Activated CD8-positive, alpha-beta memory T cell treated with anti-CD3 and anti-CD28 coated beads for 24 hours (primary cell): ENCODE data around the gene UPF1.

Source experiments
- DNase-seq: peaks from one replicate; pipeline ENCODE4 v3.0.0-alpha.2; 2020

The UPF1 gene

GRCh38 chr19:18878058-18878797, 46.5 kb downstream of the UPF1 start:
- no peak for DNase-seq

GRCh38 chr19:18878858-18879578, 47.3 kb downstream of the UPF1 start:
- no peak for DNase-seq

GRCh38 chr19:18879579-18880373, 48.0 kb downstream of the UPF1 start:
- no peak for DNase-seq

- DNase-seq: no peak
These were observed 49.7 kb downstream of the UPF1 start for GRCh38 chr19:18881491-18881890.

- DNase-seq: no peak
These were observed 52.0 kb downstream of the UPF1 start for GRCh38 chr19:18883526-18884304.

- DNase-seq: no peak
These were observed 55.2 kb downstream of the UPF1 start for GRCh38 chr19:18886972-18887371.

GRCh38 chr19:18889949-18890745, 58.4 kb downstream of the UPF1 start:
- DNase-seq: no peak

- DNase-seq: no peak
These were observed 62.0 kb downstream of the UPF1 start for GRCh38 chr19:18893587-18894253.

- no peak for DNase-seq
These were observed 62.7 kb downstream of the UPF1 start for GRCh38 chr19:18894254-18895037.

GRCh38 chr19:18895038-18895823, 63.5 kb downstream of the UPF1 start:
- no peak for DNase-seq

DNA sequence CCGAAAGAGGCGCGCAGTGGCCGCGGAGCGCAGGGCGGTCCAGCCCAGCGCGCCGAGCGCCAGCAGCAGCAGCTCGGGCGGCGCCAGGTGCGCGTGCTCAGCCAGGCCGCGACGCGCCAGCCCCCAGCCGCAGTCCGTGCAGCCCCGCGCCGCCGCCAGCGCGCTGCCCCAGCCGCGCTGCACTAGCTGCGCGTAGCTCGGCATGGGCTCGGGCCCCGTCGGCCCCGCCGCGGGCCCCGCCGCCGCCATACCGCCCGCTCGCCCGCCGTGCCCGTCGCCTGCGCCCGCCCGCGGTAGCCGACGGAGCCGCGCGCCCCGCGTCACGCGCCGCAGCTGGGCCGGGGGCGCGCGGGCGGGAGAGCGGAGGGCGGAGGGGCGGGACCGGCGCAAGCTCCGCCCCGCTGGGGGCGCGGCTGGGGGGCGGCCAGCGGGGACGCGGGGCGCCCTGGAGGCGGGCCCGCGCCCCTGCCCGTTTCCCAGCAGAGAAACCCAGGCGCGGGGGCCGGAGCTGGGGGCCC, 64.1 kb downstream of the UPF1 start, which contains the start of gene CERS1:
CERS1 (minus strand) TSS at position 335 of the 518 bp plus-strand sequence; CDS start at position 249, 86 bp downstream.
- DNase-seq: no peak

DNA sequence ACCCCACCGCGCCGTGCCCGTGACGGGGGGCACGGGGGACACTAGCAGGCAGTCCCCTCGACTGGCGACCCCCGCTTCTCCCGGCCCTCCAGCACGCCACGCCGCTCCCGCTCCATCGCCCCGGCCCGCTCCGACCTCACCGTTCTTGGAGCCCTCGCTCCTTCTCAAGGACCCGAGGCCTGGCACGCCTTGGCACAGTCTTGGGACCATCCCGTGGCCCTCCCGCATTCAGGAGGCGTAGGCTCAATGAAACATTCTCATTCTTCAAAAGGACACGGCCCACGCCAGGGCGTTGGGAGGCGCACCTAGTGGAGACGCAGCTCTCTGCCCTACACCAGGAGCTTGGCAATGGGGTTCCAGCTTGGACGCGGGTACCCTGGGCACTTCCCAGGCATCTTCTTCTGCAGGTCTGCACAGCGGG, 64.7 kb downstream of the UPF1 start:
- DNase-seq: no peak

DNA sequence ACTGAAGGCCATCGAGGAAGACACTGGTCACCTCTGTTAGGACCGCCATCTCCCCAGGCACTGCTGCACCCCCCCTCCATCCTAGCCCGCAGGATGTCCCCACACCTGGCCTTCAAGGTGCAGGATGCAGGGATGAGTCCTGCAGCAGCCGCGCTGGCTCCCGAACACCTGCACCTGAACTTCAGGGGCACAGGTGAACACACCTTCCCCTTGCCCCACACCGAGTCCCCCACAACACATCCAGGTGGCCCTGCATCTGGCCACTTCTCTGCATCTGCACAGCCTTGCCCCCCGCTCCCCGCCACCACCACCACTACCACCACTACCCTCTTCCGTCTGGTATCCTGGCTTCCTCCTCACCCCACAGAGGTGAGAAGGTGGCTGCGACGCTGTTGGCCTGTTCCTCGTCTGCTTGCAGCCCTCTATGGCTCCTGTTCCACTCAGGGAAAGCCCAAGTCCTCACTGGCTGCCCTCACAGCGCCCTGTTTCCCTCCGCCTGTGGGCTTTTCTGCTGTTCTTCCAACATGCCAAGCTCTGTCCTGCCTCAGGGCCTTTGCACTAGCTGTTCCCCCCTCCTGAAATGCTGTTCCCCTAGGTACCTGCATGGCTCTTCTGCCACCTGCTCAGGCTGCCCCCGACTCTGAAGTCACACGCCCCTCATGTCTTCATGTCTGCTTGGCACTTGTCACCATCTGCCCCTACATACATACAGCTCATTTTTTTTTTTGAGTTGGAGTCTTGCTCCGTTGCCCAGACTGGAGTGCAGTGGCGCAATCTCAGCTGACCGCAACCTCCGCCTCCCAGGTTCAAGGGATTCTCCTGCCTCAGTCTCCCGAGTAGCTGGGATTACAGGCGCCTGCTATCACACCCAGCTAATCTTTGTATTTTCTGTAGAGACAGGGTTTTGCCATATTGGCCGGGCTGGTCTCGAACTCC, 65.6 kb downstream of the UPF1 start:
- DNase-seq: no peak

DNA sequence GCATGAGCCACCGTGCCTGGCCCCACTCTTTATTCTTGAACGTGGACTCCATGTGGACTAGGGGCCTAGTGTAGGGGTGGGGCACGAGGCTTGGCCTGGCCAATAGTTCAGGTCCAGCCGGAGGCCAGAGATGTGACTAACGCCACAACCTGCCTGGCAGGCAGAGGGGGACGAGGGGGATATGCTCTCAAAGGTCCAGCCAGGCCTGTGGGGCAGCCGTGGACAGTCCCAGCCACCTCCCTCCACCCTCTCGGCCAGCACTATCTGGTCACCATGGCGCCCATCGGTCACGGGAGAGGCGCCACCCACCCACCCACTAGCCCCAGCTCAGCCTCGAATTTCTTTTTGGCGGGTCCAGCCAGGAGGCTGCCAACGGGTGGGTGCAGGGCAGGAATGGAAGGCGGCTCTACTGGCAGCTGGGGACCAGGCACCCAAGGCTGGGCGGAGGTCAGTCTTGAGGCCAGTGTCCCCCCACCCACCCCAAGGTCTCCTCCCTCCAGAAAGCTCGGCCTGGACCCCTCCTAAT, 66.4 kb downstream of the UPF1 start:
- DNase-seq: no peak

DNA sequence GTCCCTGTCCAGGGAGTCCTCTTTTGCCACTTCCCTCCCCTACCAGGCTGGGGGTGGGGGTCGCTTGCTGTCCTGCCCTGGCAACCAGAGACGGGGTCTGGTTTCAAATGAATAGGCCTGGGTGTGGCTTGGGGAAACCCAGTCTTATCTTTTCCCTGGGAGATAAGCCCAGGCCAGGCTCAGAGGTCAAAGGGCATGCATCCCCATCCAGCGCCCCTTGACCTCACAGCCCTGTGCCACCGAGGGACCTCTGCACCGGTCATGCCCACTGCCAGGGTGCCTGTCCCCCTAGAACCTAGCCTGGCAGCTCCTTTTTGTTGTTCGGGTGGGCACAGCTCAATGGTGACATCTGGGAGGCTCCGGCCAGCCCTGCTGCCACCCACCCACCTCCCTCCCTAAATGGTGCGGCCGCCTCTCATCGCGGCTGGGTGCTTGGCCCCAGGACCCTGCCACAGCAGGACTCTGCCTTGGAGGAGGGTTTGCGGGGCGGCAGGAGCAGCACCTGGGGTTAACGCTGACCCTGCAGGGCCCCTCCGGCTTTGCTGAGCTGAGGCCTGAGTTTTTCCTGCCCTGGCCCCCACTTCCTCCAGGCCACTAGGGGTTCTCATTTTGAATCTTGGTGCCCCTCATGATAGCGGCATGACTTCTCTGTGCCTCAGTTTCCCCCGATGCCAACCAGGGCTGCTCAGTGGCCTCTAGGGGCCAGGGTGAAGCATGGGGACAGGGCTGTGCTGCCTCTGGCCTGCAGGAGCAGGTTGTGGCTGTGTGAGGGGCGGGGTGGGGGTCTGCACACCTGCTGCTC, 67.0 kb downstream of the UPF1 start:
- no peak for DNase-seq

GRCh38 chr19:18899624-18900560, 68.1 kb downstream of the UPF1 start:
- no peak for DNase-seq
